Upper lobe of left lung (tissue), 4 donors: ENCODE measurements around the gene DZIP1L.

Source experiments
- CTCF ChIP-seq, 6 experiments: fragments of 450-650 bp in 4 of 6; fragments of 200-600 bp in 2 of 6; sonication (generic) in 2 of 6; IDR thresholded peaks; one replicate each; pipeline ENCODE4 v1.5.1; 2016 to 2019; ENCODE audit warnings: antibody characterized with exemption in 6 of 6
- EP300 ChIP-seq, 4 donors: sonication (generic); formaldehyde crosslinking; IDR thresholded peaks; one replicate each; pipeline ENCODE4 v1.5.1; 2017; ENCODE audit warnings: antibody characterized with exemption in 4 of 4, control low read depth in 2 of 4
- POLR2A ChIP-seq, 4 donors: fragments of 450-650 bp; IDR thresholded peaks; one replicate each; pipeline ENCODE4 v1.5.1; 2016 to 2017; ENCODE audit warnings: antibody characterized with exemption in 4 of 4, mild to moderate bottlenecking in 2 of 4
- POLR2AphosphoS5 ChIP-seq, 2 donors: sonication (generic); formaldehyde crosslinking; IDR thresholded peaks; one replicate each; pipeline ENCODE4 v1.5.1; 2017; ENCODE audit warnings: antibody characterized with exemption in 2 of 2

- TF ChIP-seq POLR2A (IDR thresholded peaks at IDR 0.05) = no peak
- no peak for TF ChIP-seq POLR2AphosphoS5 (IDR thresholded peaks at IDR 0.05)
- no peak for TF ChIP-seq CTCF (IDR thresholded peaks at IDR 0.05)
- TF ChIP-seq EP300 (IDR thresholded peaks at IDR 0.05) = no peak
Observed at GRCh38 chr3:138063416-138063815, 52.0 kb downstream of the DZIP1L start.
